ENCODE results near the gene HES4.

The HES4 gene

GRCh38 chr1:953524-954320 is 46.2 kb downstream of the HES4 start:
- Histone ChIP-seq H3K27me3 (ENCODE audit: insufficient read depth, low read length) (no peaks in the 10 kb centered on the region), H3K4me1 (ENCODE audit: insufficient read depth, low read length) (peaks cover 9% of the 10 kb centered on the region), H3K36me3 (ENCODE audit: insufficient read depth, low read length) (peaks cover 77% of the 10 kb centered on the region), H3K9me3 (ENCODE audit: low read length) (no peaks in the 10 kb centered on the region), H3K4me3 (ENCODE audit: low read length) (no peak overlapping the region), H2AFZ (ENCODE audit: low read depth, low read length) (no peak overlapping the region)

- Histone ChIP-seq H3K4me1 (ENCODE audit: insufficient read depth, low read length) (peaks cover 4% of the 10 kb centered on the region), H3K4me3 (ENCODE audit: low read length) (no peak overlapping the region), H3K9me3 (ENCODE audit: low read length) (no peaks in the 10 kb centered on the region), H2AFZ (ENCODE audit: low read depth, low read length) (no peak overlapping the region), H3K27me3 (ENCODE audit: insufficient read depth, low read length) (no peaks in the 10 kb centered on the region), H3K36me3 (ENCODE audit: insufficient read depth, low read length) (peaks cover 88% of the 10 kb centered on the region)
Observed at GRCh38 chr1:952603-953002, 47.3 kb downstream of the HES4 start.

- H3K4me3 ChIP-seq (ENCODE audit: low read length): no peak overlapping the region
- H3K4me1 ChIP-seq (ENCODE audit: insufficient read depth, low read length): peaks cover under 1% of the 10 kb centered on the region
- no peaks in the 10 kb centered on the region for H3K9me3 ChIP-seq (ENCODE audit: low read length)
- H3K36me3 ChIP-seq (ENCODE audit: insufficient read depth, low read length): peaks cover 91% of the 10 kb centered on the region
- no peak overlapping the region for H2AFZ ChIP-seq (ENCODE audit: low read depth, low read length)
- H3K27me3 ChIP-seq (ENCODE audit: insufficient read depth, low read length): no peaks in the 10 kb centered on the region
Observed at GRCh38 chr1:952201-952600, 47.7 kb downstream of the HES4 start.

GRCh38 chr1:951364-951763 is 48.5 kb downstream of the HES4 start:
- H3K4me1 ChIP-seq (ENCODE audit: insufficient read depth, low read length): no peaks in the 10 kb centered on the region
- peaks cover 91% of the 10 kb centered on the region for H3K36me3 ChIP-seq (ENCODE audit: insufficient read depth, low read length)
- no peaks in the 10 kb centered on the region for H3K27me3 ChIP-seq (ENCODE audit: insufficient read depth, low read length)
- no peak overlapping the region for H2AFZ ChIP-seq (ENCODE audit: low read depth, low read length)
- no peaks in the 10 kb centered on the region for H3K9me3 ChIP-seq (ENCODE audit: low read length)
- H3K4me3 ChIP-seq (ENCODE audit: low read length): no peak overlapping the region

- Histone ChIP-seq H3K9me3 (ENCODE audit: low read length) (no peaks in the 10 kb centered on the region), H3K27me3 (ENCODE audit: insufficient read depth, low read length) (no peaks in the 10 kb centered on the region), H2AFZ (ENCODE audit: low read depth, low read length) (no peak overlapping the region), H3K4me3 (ENCODE audit: low read length) (no peak overlapping the region), H3K4me1 (ENCODE audit: insufficient read depth, low read length) (no peaks in the 10 kb centered on the region), H3K36me3 (ENCODE audit: insufficient read depth, low read length) (peaks cover 90% of the 10 kb centered on the region)
Observed at GRCh38 chr1:950881-951280, 49.0 kb downstream of the HES4 start.

- no peak overlapping the region for H2AFZ ChIP-seq (ENCODE audit: low read depth, low read length)
- H3K4me1 ChIP-seq (ENCODE audit: insufficient read depth, low read length): no peaks in the 10 kb centered on the region
- no peaks in the 10 kb centered on the region for H3K27me3 ChIP-seq (ENCODE audit: insufficient read depth, low read length)
- no peaks in the 10 kb centered on the region for H3K9me3 ChIP-seq (ENCODE audit: low read length)
- peaks cover 89% of the 10 kb centered on the region for H3K36me3 ChIP-seq (ENCODE audit: insufficient read depth, low read length)
- H3K4me3 ChIP-seq (ENCODE audit: low read length): no peak overlapping the region
Observed at GRCh38 chr1:950268-950667, 49.6 kb downstream of the HES4 start.

Data from neuron (in vitro differentiated cells).